A673 (cell line): Measurements from ENCODE around the gene DHRS7.

ENCODE experiments used
- CTCF ChIP-seq: fragments of 300-800, 200-600 bp; sonication (generic); conservative IDR thresholded peaks from 2 replicates; pipeline ENCODE4 v1.5.1; 2017; ENCODE audit warnings: low read depth, mild to moderate bottlenecking, antibody characterized with exemption, low read length, moderate library complexity, mixed read lengths
- EZH2 ChIP-seq: fragments of 200-600 bp; sonication (generic); IDR thresholded peaks from 2 replicates; pipeline ENCODE4 v1.6.1; 2017; ENCODE audit warnings: borderline replicate concordance, low read depth, mild to moderate bottlenecking, mixed read lengths, antibody characterized with exemption, low read length; ENCODE audit not compliant: poor library complexity, severe bottlenecking

GRCh38 chr14:60204843-60205774 is 39.9 kb upstream of the DHRS7 start:
- TF ChIP-seq CTCF (no peak), EZH2 (no peak)
